ENCODE measurements around the gene RPEL1.

Gene RPEL1

DNA sequence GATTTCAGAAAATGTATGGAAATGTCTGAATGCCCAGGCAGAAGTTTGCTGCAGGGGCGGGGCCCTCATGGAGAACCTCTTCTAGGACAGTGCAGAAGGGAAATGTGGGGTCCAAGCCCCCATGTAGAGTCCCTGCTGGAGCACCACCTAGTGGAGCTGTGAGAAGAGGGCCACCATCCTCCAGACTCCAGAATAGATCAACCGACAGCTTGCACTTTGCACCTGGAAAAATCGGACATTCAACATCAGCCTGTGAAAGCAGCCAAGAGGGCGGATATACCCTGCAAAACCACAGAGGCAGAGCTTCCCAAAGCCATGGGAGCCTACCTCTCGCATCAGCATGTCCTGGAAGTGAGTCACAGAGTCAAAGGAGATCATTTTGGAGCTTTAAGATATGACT is 14.3 kb downstream of the RPEL1 start:
- TF ChIP-seq, protein P1, sequence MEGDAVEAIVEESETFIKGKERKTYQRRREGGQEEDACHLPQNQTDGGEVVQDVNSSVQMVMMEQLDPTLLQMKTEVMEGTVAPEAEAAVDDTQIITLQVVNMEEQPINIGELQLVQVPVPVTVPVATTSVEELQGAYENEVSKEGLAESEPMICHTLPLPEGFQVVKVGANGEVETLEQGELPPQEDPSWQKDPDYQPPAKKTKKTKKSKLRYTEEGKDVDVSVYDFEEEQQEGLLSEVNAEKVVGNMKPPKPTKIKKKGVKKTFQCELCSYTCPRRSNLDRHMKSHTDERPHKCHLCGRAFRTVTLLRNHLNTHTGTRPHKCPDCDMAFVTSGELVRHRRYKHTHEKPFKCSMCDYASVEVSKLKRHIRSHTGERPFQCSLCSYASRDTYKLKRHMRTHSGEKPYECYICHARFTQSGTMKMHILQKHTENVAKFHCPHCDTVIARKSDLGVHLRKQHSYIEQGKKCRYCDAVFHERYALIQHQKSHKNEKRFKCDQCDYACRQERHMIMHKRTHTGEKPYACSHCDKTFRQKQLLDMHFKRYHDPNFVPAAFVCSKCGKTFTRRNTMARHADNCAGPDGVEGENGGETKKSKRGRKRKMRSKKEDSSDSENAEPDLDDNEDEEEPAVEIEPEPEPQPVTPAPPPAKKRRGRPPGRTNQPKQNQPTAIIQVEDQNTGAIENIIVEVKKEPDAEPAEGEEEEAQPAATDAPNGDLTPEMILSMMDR (IDR thresholded peaks at IDR 0.05; ENCODE audit: low read length): no peak
- TF ChIP-seq EZH2phosphoT487 (IDR thresholded peaks at IDR 0.05; ENCODE audit: low read length): no peak
- no peak for TF ChIP-seq EZH2 (optimal IDR thresholded peaks at IDR 0.05; ENCODE audit: low read depth, low read length)
- Histone ChIP-seq H3F3A (ENCODE audit: insufficient read depth, low read length) (no peaks in the 10 kb centered on the region), H2AFZ (ENCODE audit: low read length) (no peak overlapping the region), H3K79me2 (ENCODE audit: low read length) (no peaks in the 10 kb centered on the region), H4K20me1 (ENCODE audit: insufficient read depth, low read length) (no peaks in the 10 kb centered on the region), H3K27me3 (replicated peaks; ENCODE audit: insufficient read depth, low read length) (no peaks in the 10 kb centered on the region), H3K9me3 (replicated peaks; ENCODE audit: insufficient read depth, low read length) (no peaks in the 10 kb centered on the region), H3K36me3 (replicated peaks; ENCODE audit: insufficient read depth, low read length) (no peaks in the 10 kb centered on the region), H3K4me1 (ENCODE audit: low read length) (no peaks in the 10 kb centered on the region), H3K9me2 (replicated peaks; ENCODE audit: insufficient read depth, low read length) (no peaks in the 10 kb centered on the region), H3K9ac (ENCODE audit: low read length) (no peak overlapping the region), H3K27ac (ENCODE audit: low read length) (no peak overlapping the region), H3K4me3 (ENCODE audit: low read length) (no peak overlapping the region), H3K4me2 (ENCODE audit: low read depth, low read length) (no peak overlapping the region)
- DNase-seq: no peak

DNA sequence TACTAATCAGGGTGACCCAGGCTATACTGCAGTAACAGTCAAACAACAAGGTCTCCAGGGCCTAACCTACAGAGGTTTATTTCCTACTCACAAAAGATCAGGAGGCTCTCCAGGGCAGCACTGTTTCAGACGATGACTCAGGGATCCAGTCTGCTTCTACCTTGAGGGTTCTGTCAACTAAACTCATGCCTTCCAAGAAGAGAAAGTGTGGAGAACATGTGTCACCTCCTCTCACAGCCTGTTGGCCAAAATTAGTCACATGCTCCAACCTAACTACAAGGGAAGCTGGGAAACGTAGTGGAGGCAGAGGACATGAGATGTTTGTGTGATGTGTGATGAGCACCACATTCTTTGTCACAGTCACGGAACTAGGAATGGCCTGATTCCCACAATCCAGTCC is 16.5 kb downstream of the RPEL1 start:
- DNase-seq: no peak
- TF ChIP-seq EZH2 (optimal IDR thresholded peaks at IDR 0.05; ENCODE audit: low read depth, low read length): no peak
- no peaks in the 10 kb centered on the region for H3K79me2 ChIP-seq (ENCODE audit: low read length)

DNA sequence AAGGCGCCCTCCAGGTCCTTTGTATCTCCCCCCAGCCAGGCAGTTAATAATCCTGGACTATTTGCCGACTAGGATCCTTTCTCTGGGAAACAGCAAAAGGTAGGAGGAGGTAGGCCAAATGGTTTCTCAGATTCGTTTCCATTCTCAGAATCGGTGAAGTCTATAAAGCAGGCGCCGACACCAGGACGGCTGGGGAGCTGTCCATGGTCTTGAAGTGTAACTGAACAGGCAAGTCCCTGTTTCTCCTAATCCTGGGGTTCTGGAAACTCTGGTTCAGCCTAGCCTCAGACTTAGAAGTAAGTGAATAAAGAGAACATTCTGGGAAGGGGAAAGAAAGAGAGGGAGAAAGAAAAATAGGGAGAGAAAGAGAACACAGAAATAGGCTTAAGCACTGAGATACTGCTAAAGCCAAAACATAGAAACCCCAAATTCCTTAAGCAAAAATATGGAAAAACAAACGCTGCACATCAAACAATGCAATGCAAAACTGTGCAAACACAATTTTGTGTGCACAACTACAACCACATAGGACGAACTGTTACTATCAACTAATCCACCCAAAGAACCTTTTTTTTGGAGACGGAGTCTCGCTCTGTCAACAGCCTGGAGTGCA is 20.1 kb downstream of the RPEL1 start:
- Histone ChIP-seq H3K4me2 (ENCODE audit: low read depth, low read length) (no peak overlapping the region), H3K4me3 (ENCODE audit: low read length) (no peak overlapping the region), H3K4me1 (ENCODE audit: low read length) (no peaks in the 10 kb centered on the region), H4K20me1 (ENCODE audit: insufficient read depth, low read length) (no peaks in the 10 kb centered on the region), H2AFZ (ENCODE audit: low read length) (no peak overlapping the region), H3K36me3 (replicated peaks; ENCODE audit: insufficient read depth, low read length) (no peaks in the 10 kb centered on the region), H3F3A (ENCODE audit: insufficient read depth, low read length) (no peaks in the 10 kb centered on the region), H3K9ac (ENCODE audit: low read length) (no peak overlapping the region), H3K27me3 (replicated peaks; ENCODE audit: insufficient read depth, low read length) (no peaks in the 10 kb centered on the region), H3K79me2 (ENCODE audit: low read length) (no peaks in the 10 kb centered on the region), H3K9me2 (replicated peaks; ENCODE audit: insufficient read depth, low read length) (no peaks in the 10 kb centered on the region), H3K27ac (ENCODE audit: low read length) (no peak overlapping the region), H3K9me3 (replicated peaks; ENCODE audit: insufficient read depth, low read length) (no peaks in the 10 kb centered on the region)
- DNase-seq: no peak
- no peak for TF ChIP-seq EZH2phosphoT487 (IDR thresholded peaks at IDR 0.05; ENCODE audit: low read length)
- TF ChIP-seq, protein P1 (IDR thresholded peaks at IDR 0.05; ENCODE audit: low read length): no peak
- no peak for TF ChIP-seq EZH2 (optimal IDR thresholded peaks at IDR 0.05; ENCODE audit: low read depth, low read length)

More for the DNA sequence above, 16.5 kb downstream of the RPEL1 start:
- no peak overlapping the region for H3K27ac ChIP-seq (ENCODE audit: low read length)
- H3K9me3 ChIP-seq (replicated peaks; ENCODE audit: insufficient read depth, low read length): no peaks in the 10 kb centered on the region
- no peaks in the 10 kb centered on the region for H3K4me1 ChIP-seq (ENCODE audit: low read length)
- H3K27me3 ChIP-seq (replicated peaks; ENCODE audit: insufficient read depth, low read length): no peaks in the 10 kb centered on the region
- H3K4me2 ChIP-seq (ENCODE audit: low read depth, low read length): no peak overlapping the region
- no peaks in the 10 kb centered on the region for H3K36me3 ChIP-seq (replicated peaks; ENCODE audit: insufficient read depth, low read length)
- H4K20me1 ChIP-seq (ENCODE audit: insufficient read depth, low read length): no peaks in the 10 kb centered on the region
- no peaks in the 10 kb centered on the region for H3K9me2 ChIP-seq (replicated peaks; ENCODE audit: insufficient read depth, low read length)
- no peak overlapping the region for H2AFZ ChIP-seq (ENCODE audit: low read length)
- no peak overlapping the region for H3K4me3 ChIP-seq (ENCODE audit: low read length)
- H3K9ac ChIP-seq (ENCODE audit: low read length): no peak overlapping the region
- H3F3A ChIP-seq (ENCODE audit: insufficient read depth, low read length): no peaks in the 10 kb centered on the region

DNA sequence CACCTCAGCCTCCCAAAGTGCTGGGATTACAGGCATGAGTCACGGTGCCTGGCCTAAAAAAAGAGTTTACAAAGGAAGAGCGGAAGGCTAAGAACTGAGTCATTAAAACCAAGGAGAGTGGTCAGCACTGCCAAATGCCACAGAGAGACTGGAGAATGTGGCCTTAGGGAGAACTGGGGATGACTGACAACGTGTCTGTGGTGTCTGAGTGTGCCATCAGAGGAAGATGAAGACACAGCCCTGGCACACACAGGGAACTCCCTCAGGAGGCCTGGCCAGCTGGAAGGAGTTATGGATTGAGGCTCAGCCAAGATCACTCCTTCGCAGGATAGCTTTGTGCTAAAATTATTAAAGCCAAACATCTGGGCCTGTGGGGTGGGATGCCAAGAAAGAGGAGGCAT is 27.4 kb downstream of the RPEL1 start:
- TF ChIP-seq, protein P1 (IDR thresholded peaks at IDR 0.05; ENCODE audit: low read length): no peak
- no peak for TF ChIP-seq EZH2 (optimal IDR thresholded peaks at IDR 0.05; ENCODE audit: low read depth, low read length)
- no peak for TF ChIP-seq EZH2phosphoT487 (IDR thresholded peaks at IDR 0.05; ENCODE audit: low read length)
- Histone ChIP-seq H3K36me3 (replicated peaks; ENCODE audit: insufficient read depth, low read length) (no peaks in the 10 kb centered on the region), H3K79me2 (ENCODE audit: low read length) (no peaks in the 10 kb centered on the region), H3K4me3 (ENCODE audit: low read length) (no peak overlapping the region), H3K4me2 (ENCODE audit: low read depth, low read length) (no peak overlapping the region), H4K20me1 (ENCODE audit: insufficient read depth, low read length) (no peaks in the 10 kb centered on the region), H3K9me2 (replicated peaks; ENCODE audit: insufficient read depth, low read length) (no peaks in the 10 kb centered on the region), H3K4me1 (ENCODE audit: low read length) (no peaks in the 10 kb centered on the region), H3F3A (ENCODE audit: insufficient read depth, low read length) (no peaks in the 10 kb centered on the region), H3K27ac (ENCODE audit: low read length) (no peak overlapping the region), H3K9ac (ENCODE audit: low read length) (no peak overlapping the region), H2AFZ (ENCODE audit: low read length) (no peak overlapping the region), H3K27me3 (replicated peaks; ENCODE audit: insufficient read depth, low read length) (no peaks in the 10 kb centered on the region; the same call in 1 of the 2 replicates), H3K9me3 (replicated peaks; ENCODE audit: insufficient read depth, low read length) (no peaks in the 10 kb centered on the region)
- no peak for DNase-seq

Measured in MM.1S (cell line).